Smooth muscle cell (in vitro differentiated cells): ENCODE measurements around the gene ZBP1. TPM values are rescaled to one million over a fixed set of nuclear protein-coding genes. Genes with fewer than 3 reads are reported as not detected.

Experiments used
- DNase-seq: peaks from one replicate; lab custom pipeline; 2025; ENCODE audit not compliant: unreplicated experiment; lab: John Stamatoyannopoulos, UW
- H2AFZ ChIP-seq: fragments of 200-600 bp; sonication (generic); 2 replicates; pipeline ENCODE4 v1.6.0; 2016; ENCODE audit warnings: antibody characterized with exemption, low read depth, mild to moderate bottlenecking
- H3F3A ChIP-seq: fragments of 200-600 bp; sonication (generic); 2 replicates; pipeline ENCODE4 v1.6.0; 2017; ENCODE audit warnings: antibody characterized with exemption, low read depth
- H3K27ac ChIP-seq: fragments of 200-600 bp; sonication (generic); 2 replicates; pipeline ENCODE4 v1.5.1; 2016; ENCODE audit warnings: low read depth, mild to moderate bottlenecking
- H3K27me3 ChIP-seq: fragments of 200-600 bp; sonication (generic); 2 replicates; pipeline ENCODE4 v1.6.1; 2016; ENCODE audit warnings: low read depth, mild to moderate bottlenecking
- H3K36me3 ChIP-seq: fragments of 200-600 bp; sonication (generic); 2 replicates; pipeline ENCODE4 v1.5.1; 2016; ENCODE audit warnings: low read depth
- H3K4me1 ChIP-seq: fragments of 200-600 bp; sonication (generic); 2 replicates; pipeline ENCODE4 v1.5.1; 2016; ENCODE audit warnings: low read depth
- H3K4me2 ChIP-seq: fragments of 200-600 bp; sonication (generic); 2 replicates; pipeline ENCODE4 v1.6.0; 2016; ENCODE audit warnings: mild to moderate bottlenecking
- H3K4me3 ChIP-seq: fragments of 200-600 bp; sonication (generic); 2 replicates; pipeline ENCODE4 v1.5.1; 2016; ENCODE audit warnings: mild to moderate bottlenecking
- H3K79me2 ChIP-seq: fragments of 200-600 bp; sonication (generic); 2 replicates; pipeline ENCODE4 v1.6.0; 2016; ENCODE audit warnings: low read depth, mild to moderate bottlenecking
- H3K9ac ChIP-seq: fragments of 200-600 bp; sonication (generic); 2 replicates; pipeline ENCODE4 v1.6.0; 2016; ENCODE audit warnings: low read depth
- H3K9me3 ChIP-seq: fragments of 200-600 bp; sonication (generic); replicated peaks from 2 replicates; pipeline ENCODE4 v1.5.1; 2016; ENCODE audit warnings: low read depth
- H4K20me1 ChIP-seq: fragments of 200-600 bp; sonication (generic); 2 replicates; pipeline ENCODE4 v1.6.0; 2016; ENCODE audit warnings: low read depth
- WGBS: methylation state at CpG from one replicate; pipeline ENCODE4 v1.1.7; 2016; ENCODE audit warnings: low lambda C conversion rate; 5-methylcytosine and 5-hydroxymethylcytosine counted together
- polyA plus RNA-seq: library from polyadenylated mRNA; unstranded; fragments of >200 nt; fragmentation: Nextera tagmentation; extraction: Ambion mirVana; gene quantifications from 2 replicates; pipeline ENCODE4 v1.2.1, GENCODE V29; 2016
- total RNA-seq: library from RNA; depleted of rRNA; stranded (reverse); fragments of >200 nt; gene quantifications from 2 replicates; pipeline ENCODE4 v1.2.3, GENCODE V29; 2014
- TF ChIP-seq, protein P1 (sequence below): fragments of 200-600 bp; sonication (generic); IDR thresholded peaks from 2 replicates; pipeline ENCODE4 v1.5.1; 2017; ENCODE audit warnings: borderline replicate concordance, mild to moderate bottlenecking, antibody characterized with exemption; ENCODE audit not compliant: insufficient read depth, poor library complexity, severe bottlenecking

Gene ZBP1
- total and polyA plus RNA-seq, 2 experiments from 2014 or later, result not detected

DNA sequence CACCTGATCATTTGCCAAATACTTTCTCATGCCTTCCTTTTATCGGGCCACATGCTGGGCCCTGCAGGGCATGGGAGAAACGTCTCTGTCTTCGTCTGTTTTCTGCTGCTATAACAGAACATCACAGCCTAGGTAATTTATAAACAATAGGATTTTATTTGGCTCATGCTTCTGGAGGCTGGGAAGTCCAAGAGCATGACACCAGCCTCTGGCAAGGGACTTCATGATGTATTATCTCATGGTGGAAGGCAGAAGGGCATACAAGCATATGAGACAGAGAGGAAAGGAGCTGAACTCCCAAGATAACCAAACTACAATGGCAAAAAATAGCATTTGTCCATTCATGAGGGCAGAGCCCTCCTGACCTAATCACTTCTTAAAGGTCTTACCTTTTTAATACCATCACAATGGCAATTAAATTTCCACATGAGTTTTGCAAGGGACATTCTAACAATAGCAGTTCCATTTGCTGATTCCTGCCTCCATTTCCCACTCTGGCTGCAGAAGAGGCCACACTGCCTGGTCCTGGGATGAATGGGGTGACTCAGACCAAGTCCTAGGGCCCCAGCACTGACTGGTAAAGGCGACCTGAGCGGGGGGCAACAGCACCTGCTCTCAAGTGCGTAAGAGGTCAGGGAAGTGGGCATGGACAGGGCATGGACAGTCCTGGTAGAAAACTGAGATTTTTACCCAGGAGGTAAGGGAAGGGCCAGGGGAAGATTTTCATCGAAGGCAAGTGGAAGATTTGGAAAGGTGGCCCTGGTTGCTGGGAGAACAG lies 5.1 kb upstream of the ZBP1 start:
- Histone ChIP-seq H3K4me3 (no peak overlapping the region), H3K4me2 (no peak overlapping the region), H4K20me1 (no peaks in the 10 kb centered on the region), H3K9ac (no peak overlapping the region), H2AFZ (no peak overlapping the region), H3K27me3 (no peaks in the 10 kb centered on the region), H3K36me3 (no peaks in the 10 kb centered on the region), H3F3A (no peaks in the 10 kb centered on the region), H3K9me3 (no peaks in the 10 kb centered on the region), H3K27ac (no peak overlapping the region), H3K4me1 (no peaks in the 10 kb centered on the region), H3K79me2 (no peaks in the 10 kb centered on the region)
- DNase-seq, result no peak
- TF ChIP-seq, protein P1, sequence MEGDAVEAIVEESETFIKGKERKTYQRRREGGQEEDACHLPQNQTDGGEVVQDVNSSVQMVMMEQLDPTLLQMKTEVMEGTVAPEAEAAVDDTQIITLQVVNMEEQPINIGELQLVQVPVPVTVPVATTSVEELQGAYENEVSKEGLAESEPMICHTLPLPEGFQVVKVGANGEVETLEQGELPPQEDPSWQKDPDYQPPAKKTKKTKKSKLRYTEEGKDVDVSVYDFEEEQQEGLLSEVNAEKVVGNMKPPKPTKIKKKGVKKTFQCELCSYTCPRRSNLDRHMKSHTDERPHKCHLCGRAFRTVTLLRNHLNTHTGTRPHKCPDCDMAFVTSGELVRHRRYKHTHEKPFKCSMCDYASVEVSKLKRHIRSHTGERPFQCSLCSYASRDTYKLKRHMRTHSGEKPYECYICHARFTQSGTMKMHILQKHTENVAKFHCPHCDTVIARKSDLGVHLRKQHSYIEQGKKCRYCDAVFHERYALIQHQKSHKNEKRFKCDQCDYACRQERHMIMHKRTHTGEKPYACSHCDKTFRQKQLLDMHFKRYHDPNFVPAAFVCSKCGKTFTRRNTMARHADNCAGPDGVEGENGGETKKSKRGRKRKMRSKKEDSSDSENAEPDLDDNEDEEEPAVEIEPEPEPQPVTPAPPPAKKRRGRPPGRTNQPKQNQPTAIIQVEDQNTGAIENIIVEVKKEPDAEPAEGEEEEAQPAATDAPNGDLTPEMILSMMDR, result no peak
- 97% methylated on average over 7 of the region's 7 CpGs for WGBS

DNA sequence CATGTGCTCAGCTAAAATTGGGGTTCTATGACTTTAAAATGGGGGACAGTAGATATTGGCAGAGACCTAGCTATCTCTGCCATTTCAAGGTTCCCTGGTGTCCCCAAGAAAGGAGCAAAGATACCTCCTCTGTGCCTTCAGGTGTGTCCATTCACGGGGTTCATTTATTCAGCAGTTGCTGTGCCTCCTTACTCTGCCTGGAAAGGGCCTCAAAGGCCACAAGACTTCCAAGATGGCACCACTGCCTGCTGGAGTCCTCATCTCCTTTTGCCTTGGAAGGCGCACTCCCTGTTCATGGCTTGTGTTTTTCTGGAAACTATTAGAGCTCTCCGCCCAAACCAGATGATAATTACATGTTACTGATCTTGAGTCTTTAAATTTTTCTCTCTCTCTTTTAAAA lies 3.9 kb upstream of the ZBP1 start:
- H3K27me3 ChIP-seq, result no peaks in the 10 kb centered on the region
- no peak overlapping the region for H3K27ac ChIP-seq
- no peaks in the 10 kb centered on the region for H3K36me3 ChIP-seq
- H3K4me1 ChIP-seq, result no peaks in the 10 kb centered on the region
- TF ChIP-seq, protein P1, result no peak
- no peak overlapping the region for H3K4me3 ChIP-seq
- H3F3A ChIP-seq, result no peaks in the 10 kb centered on the region
- H3K79me2 ChIP-seq, result no peaks in the 10 kb centered on the region
- DNase-seq, result no peak
- H3K9me3 ChIP-seq, result no peaks in the 10 kb centered on the region
- 92% methylated on average over 3 of the region's 3 CpGs for WGBS
- no peak overlapping the region for H3K9ac ChIP-seq
- H2AFZ ChIP-seq, result no peak overlapping the region
- H3K4me2 ChIP-seq, result no peak overlapping the region
- H4K20me1 ChIP-seq, result no peaks in the 10 kb centered on the region

DNA sequence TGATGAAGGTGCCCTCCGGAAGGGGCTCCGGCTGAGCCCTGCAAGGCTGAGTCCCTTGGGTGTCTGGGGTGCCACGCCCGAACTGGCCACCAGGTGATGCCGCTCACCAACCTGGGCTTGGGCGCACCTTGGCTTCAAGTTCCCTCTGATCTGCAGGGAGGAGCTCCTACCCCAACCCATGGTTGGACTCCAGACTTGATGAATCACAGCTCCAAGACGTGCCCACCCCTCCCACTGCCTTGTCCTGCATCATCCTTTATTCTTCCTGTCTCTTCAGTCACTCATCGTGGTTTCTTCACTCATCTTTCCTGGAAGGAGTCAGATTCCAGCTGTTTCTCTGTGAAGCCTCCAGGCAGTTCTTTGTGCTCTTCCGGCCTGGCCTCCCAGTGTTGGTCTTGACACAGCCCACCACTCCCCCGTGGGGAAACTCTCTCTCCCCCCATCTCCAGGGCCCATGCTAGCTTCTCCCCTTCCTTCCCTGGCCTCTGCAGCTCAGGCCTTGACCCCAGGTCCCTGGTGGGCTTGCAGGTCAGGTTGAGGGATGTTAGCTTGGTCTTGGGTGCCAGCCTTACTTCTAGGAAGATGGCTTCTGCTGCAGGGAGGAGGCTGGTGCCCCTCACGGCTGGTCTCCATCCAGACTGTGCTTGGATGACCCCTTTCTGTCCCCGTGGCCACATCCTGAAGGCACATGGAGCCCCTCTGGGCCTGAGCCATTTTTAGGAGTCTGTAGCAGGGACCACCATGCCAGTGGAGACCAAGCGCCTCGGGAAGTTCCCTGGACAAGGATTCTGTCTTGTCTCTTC lies 2.6 kb upstream of the ZBP1 start:
- no peak overlapping the region for H3K9ac ChIP-seq
- H3K79me2 ChIP-seq, result no peaks in the 10 kb centered on the region
- H3K36me3 ChIP-seq, result no peaks in the 10 kb centered on the region
- 56% methylated on average over 14 of the region's 14 CpGs for WGBS
- no peak overlapping the region for H3K27ac ChIP-seq
- no peaks in the 10 kb centered on the region for H3F3A ChIP-seq
- no peaks in the 10 kb centered on the region for H4K20me1 ChIP-seq
- no peak overlapping the region for H3K4me2 ChIP-seq
- H3K4me3 ChIP-seq, result no peak overlapping the region
- no peaks in the 10 kb centered on the region for H3K4me1 ChIP-seq
- TF ChIP-seq, protein P1, result peak; percentile 73
- no peak for DNase-seq
- H3K27me3 ChIP-seq, result no peaks in the 10 kb centered on the region
- H2AFZ ChIP-seq, result no peak overlapping the region
- H3K9me3 ChIP-seq, result no peaks in the 10 kb centered on the region
